Cardiac fibroblast (primary cell): ENCODE results near the gene MLF2.

Experiments
- DNase-seq, 2 donors: peaks; one replicate each; pipeline versions ENCODE4 v3.0.0 to v3.0.0-alpha.2; 2010; ENCODE audit warnings: low read depth in 2 of 2
- H3K4me3 ChIP-seq, 2 donors: replicated peaks in 1 of 2; 1 replicate in 1 of 2; 2 replicates in 1 of 2; pipeline ENCODE4 v1.5.1; 2011; ENCODE audit warnings: low read depth in 2 of 2, low read length in 2 of 2, mild to moderate bottlenecking in 2 of 2, moderate library complexity in 1 of 2
- TF ChIP-seq, protein P1 (sequence below): IDR thresholded peaks from one replicate; pipeline ENCODE4 v1.5.1; 2011; ENCODE audit warnings: low read depth, mild to moderate bottlenecking, low read length, inconsistent platforms

MLF2 gene

DNA sequence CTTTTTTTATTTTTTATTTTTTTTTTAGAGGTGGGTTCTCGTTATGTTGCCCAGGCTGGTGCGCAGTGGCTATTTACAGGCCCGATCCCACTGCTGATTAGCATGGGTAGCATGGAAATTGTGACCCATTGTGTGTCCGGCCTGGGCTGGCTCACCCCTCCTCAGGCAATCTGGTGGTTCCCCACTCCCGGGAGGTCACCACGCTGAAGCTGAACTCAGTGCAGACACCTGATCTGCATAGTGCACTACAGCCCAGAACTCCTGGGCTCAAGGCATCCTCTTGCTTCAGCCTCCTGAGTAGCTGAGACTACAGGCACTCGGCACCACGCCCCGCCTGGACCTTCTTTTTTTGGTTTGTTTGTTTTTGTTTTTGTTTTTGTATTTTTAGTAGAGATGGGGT, 30.9 kb upstream of the MLF2 start:
- H3K4me3 ChIP-seq = no peak overlapping the region
- DNase-seq = no peak
- TF ChIP-seq, protein P1, sequence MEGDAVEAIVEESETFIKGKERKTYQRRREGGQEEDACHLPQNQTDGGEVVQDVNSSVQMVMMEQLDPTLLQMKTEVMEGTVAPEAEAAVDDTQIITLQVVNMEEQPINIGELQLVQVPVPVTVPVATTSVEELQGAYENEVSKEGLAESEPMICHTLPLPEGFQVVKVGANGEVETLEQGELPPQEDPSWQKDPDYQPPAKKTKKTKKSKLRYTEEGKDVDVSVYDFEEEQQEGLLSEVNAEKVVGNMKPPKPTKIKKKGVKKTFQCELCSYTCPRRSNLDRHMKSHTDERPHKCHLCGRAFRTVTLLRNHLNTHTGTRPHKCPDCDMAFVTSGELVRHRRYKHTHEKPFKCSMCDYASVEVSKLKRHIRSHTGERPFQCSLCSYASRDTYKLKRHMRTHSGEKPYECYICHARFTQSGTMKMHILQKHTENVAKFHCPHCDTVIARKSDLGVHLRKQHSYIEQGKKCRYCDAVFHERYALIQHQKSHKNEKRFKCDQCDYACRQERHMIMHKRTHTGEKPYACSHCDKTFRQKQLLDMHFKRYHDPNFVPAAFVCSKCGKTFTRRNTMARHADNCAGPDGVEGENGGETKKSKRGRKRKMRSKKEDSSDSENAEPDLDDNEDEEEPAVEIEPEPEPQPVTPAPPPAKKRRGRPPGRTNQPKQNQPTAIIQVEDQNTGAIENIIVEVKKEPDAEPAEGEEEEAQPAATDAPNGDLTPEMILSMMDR = no peak

DNA sequence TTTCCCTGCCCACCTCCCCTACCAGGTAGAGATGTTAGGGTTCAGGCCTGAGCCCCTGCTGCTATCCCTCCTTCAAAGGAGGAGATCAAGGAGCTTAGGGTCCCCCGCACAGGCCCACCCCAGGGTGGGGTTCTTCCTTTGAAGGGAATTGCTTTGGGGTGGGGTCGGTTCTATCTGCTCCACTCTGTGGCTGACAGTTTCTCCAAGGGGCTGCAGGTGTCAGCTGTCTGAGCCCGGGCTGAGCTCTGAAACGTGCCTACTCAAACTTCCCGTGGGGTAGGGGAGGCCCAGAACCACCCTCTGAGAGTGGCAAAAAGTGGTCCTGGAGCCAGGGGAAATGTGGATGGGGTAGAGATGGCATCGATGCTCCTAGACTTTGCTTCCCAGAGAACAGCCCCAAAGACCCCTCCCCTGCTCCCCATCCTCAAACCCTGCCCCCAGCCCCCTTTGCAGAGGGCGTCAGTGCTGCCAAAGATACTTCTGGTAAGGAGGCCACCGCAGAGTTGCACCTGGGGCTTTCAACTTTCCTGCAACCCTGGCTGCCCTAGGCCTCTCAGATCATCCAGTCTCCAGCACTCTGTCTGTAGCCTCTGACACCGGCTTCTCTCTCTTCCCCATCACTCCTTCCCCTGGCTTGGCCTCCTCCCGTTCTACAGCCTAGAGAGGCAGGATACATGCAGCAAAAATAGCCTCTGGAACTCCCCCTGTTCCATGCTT, 30.1 kb upstream of the MLF2 start:
- H3K4me3 ChIP-seq = no peak overlapping the region
- TF ChIP-seq, protein P1 = no peak
- no peak for DNase-seq

DNA sequence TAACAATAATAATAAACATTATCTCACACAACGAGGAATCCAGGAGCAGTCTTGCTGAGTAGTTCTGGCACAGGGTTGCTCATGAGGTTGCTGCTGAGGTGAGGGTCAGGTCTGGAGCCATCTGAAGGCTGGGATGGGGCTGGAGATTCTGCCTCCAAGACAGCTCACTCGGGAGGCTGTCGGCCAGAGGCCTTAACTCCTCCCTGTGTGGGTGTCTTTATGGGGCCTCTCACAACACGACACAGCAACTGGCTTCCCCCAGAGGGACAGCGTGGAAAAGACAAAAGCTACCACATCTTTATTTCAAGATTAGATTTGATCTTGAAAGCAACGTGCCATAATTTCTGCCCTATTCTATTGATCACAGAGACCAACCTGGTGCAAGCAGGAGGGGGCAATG, 29.2 kb upstream of the MLF2 start:
- no peak overlapping the region for H3K4me3 ChIP-seq
- no peak for DNase-seq
- TF ChIP-seq, protein P1 = no peak

DNA sequence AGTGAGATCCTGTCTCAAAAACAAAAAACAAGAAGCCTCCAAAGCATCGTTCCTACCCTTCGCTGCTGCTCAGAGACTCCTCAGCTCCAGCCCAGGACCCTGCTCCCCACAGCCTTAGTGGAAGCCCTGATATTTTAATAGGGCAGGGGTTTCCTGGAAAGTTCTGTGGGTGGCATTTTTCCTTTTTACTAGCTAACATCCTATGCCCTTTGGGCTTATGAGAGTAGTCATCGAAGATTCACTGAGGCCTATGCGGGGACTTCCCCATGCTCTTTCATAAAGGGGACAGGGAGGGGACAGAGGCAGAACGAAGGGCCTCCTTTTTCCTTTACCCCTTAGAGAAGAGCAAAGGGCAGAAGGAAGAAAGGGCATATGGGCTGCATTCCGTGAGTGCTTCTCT, 27.6 kb upstream of the MLF2 start:
- DNase-seq = no peak
- TF ChIP-seq, protein P1 = no peak
- no peak overlapping the region for H3K4me3 ChIP-seq

DNA sequence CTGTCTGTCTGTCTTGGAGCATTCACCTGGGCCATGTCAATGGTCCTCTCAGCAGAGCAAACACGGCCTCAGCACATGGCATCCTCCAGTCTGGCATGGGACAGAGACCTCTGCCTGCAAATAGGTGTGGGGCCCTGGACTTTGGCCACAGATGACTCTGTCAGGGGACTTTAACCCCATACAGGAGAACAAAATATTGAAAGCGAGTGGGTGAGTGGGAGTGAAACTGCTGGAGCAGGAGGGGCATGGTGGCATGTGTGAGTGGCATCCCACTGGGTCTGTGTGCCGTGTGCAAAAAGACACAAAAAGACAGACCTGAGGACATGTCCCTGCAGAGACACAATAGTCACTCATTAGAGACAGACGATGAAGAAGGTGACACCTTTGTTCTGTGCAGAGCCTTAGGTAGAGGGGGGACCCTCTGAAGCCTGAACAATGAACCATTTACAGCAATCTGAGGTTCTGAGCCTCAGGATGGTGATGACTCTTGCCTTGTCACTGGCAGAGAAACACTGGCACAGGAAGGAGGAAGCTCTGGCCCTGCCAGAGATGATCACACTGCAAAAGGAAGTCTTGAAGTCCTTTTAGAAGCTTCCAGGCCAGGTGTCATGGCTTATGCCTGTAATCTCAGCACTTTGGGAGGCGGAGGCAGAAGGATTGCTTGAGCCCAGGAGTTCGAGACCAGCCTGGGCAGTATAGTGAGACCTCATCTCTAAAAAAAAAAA, 26.9 kb upstream of the MLF2 start:
- TF ChIP-seq, protein P1 = no peak
- no peak overlapping the region for H3K4me3 ChIP-seq
- DNase-seq = no peak

DNA sequence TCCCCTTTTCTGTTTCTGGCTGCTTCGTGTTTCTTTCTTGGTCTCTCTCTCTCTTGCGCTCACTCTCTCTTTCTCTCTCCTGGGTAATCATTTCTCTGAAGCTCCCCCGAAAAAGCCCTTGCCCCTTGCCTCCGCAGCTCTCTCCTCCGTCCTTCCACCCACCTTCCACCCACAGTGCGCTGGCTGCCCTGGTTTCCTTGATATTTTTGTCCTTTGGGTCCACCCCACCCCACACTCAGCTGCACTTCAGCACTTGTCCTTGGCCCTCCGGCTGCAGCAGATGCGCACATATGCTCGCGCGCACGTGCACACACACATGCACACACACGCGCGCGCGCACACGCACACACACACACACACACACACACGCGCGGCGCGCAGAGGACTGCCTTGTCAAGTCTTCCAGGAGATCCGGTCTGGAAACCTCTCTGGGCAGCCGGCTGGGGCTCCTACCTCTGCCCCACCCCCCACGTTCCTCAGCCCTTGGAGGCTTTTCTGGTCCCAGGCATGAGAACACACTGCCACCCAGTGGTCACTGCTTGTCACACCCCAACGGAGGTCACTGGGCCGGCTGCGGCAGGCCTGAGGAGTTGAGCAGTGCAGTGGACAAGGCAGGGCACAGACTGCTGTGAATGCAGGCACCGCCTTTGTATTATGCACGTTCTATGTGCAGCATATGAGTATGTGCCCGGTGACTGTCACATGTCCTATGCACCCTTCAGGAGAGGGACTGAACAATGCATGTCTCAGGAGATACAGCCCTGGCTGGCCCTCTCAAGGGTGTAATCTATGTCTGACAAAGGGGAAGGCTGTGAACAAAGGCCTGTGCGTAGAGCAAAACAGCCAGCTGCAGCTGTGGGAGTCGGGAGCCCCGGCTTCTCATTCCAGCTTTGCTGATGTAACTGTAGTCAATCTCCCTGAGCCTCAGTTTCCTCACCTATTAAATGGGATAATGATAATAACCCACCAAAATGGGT, 25.9 kb upstream of the MLF2 start:
- DNase-seq = peak; percentile 94 to 96
- peak overlapping the region; percentile 37 to 45 for H3K4me3 ChIP-seq
- TF ChIP-seq, protein P1 = peak; percentile 90
